GM18507 (cell line): Measurements from ENCODE around the gene ANTXR2.

Source experiments
- DNase-seq: peaks from one replicate; pipeline ENCODE4 v3.0.0; 2011; ENCODE audit warnings: low read depth; ENCODE audit not compliant: insufficient read length; ENCODE audit errors: extremely low spot score
- FAIRE-seq: peaks from 2 replicates; lab custom pipeline; 2011; peaks lifted over from hg19 to GRCh38; lab: Jason Lieb, UNC

Gene ANTXR2

DNA sequence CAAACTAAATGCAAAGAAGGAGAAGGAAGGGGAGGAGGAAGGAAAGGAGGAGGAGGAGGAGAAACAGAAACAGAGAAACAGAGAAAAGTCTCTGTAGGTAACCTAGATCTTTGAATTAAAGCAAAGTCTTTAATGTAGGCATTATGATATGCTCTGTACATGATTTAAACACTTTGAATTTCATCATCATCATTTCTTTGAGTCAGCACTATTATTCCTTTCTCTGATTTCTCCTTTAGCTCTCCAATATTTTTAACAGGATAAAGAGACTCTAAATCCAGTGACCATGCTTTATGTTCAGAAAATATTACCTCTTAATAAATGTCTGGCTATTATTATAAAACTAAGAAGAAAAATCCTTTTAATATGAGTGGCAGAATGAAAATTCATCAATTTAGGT lies 124.3 kb downstream of the ANTXR2 start:
- DNase-seq: no peak
- FAIRE-seq: no peak

DNA sequence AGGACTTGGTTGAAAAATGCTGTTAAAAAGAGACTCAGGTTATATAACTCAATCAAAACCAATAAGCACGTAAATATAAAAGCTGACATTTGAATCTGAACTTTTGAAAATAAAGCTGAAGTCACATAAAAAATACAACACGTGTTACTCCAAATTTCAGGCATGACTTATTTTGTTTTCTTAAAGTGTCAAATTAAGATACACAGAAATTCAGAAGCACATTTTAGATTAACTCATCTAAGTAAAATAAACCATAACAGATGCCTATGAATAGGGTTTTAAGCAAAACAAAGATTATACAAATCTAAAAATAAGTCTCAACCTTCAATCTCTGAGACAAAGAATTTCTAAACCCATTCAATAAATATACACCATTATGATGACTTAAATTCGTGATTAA lies 124.8 kb downstream of the ANTXR2 start:
- DNase-seq (no peak), FAIRE-seq (no peak)

GRCh38 chr4:79947386-79947785 lies 125.6 kb downstream of the ANTXR2 start:
- DNase-seq (no peak), FAIRE-seq (no peak)

GRCh38 chr4:79935274-79935673 lies 137.8 kb downstream of the ANTXR2 start:
- DNase-seq (no peak), FAIRE-seq (no peak)

- no peak for DNase-seq
- no peak for FAIRE-seq
Measured at GRCh38 chr4:79934660-79935059, 138.4 kb downstream of the ANTXR2 start.

GRCh38 chr4:79927931-79928330 lies 145.1 kb downstream of the ANTXR2 start:
- DNase-seq (no peak), FAIRE-seq (no peak)

GRCh38 chr4:79923281-79923680 lies 149.7 kb downstream of the ANTXR2 start:
- DNase-seq (no peak), FAIRE-seq (no peak)

- DNase-seq (no peak), FAIRE-seq (no peak)
Measured at GRCh38 chr4:79922011-79922410, 151.0 kb downstream of the ANTXR2 start.

DNA sequence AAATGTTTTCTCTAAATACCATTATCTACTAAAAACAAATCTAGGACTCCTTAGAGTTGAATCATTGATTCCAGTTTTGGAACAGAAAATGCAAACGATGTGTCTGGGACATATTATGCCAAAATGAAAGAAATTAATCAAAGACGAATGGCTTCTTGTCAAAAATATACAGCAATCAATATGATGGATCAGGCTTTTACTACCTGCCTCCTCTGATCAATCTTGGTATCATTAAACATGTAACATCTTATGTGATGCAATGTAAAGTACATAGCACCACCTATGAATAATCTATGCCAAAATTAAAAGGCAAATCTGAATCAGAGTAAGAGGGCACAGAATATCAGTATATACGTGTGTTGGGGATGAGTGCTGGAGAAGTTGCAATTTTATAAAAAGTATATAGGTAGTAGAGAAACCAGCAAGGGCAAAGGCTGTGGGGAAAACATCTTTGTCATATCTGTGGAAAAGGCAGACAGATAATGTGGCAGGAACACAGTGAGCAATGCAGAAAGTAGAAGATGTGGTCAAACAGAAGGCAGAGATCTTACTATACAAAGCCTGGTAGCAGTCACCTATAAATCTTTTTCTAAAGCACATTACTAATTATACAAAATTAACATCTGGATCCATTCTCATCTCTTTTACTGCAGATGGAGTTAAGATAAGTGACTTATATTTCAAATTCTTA lies 152.7 kb downstream of the ANTXR2 start:
- DNase-seq (no peak), FAIRE-seq (no peak)

GRCh38 chr4:79918292-79918691 lies 154.7 kb downstream of the ANTXR2 start:
- FAIRE-seq (no peak), DNase-seq (no peak)

DNA sequence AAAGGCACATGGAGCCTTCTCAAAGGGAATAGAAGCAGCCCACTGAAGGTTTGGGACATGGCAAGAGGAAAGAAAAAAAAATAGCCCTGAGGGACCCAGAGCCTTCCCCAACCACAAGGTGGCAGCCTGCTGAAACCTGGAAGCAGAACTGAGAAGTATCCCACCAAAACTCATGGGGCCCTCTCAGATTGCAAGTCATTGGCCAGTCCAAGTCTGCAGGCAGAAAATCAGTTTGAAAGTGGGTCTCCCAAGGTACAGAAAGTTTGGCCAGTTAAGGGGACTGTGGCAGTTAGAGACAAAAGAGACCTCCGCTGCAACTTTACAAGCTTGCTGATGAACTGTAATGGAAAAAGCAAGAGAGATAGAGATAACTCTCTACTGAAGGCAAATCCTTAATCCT lies 155.8 kb downstream of the ANTXR2 start:
- FAIRE-seq: peak; percentile 76
- DNase-seq: no peak

DNA sequence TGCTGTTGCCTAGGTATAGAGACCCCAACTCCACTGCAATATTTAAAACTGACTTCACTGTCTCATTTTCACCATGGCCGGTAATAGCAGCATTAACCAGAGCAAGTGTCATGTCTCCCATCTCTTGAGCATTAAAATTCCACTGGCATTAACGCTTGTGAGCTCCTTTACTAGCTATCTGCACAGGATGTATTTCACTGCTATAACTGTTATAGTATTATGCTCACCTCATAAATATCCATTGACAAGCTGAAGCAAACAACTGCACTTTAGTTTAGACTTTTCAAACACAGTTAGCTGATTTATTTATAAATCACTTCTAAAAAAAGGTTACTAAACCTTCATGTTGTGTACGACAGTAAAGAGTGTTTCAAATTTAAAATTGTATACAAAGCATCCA lies 157.8 kb downstream of the ANTXR2 start:
- FAIRE-seq: no peak
- no peak for DNase-seq

- FAIRE-seq (no peak), DNase-seq (no peak)
Measured at GRCh38 chr4:79913581-79913980, 159.4 kb downstream of the ANTXR2 start.

- FAIRE-seq (no peak), DNase-seq (no peak)
Measured at GRCh38 chr4:79907001-79907400, 166.0 kb downstream of the ANTXR2 start.

- DNase-seq: no peak
- FAIRE-seq: no peak
Measured at GRCh38 chr4:79906303-79906702, 166.7 kb downstream of the ANTXR2 start.

GRCh38 chr4:79905212-79905611 lies 167.8 kb downstream of the ANTXR2 start:
- DNase-seq (no peak), FAIRE-seq (no peak)

DNA sequence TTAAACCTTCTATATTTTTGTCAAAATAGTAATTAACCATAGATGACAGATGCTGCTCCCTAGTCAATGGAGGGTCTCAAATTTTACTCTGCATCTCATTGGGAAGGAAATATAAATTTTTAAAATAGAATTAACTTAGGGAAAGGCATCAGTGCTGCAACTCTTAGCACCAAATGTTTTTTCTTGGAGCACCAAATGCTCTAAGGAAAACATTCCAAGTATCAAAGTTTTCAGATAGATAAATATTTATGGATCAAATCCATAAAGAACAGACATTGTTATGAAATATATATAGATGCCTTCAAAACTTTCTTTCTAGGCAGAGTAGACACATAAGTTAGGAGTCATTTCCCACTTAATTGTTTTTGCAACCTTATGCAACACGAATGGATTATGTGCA lies 168.7 kb downstream of the ANTXR2 start:
- FAIRE-seq: no peak
- DNase-seq: no peak

DNA sequence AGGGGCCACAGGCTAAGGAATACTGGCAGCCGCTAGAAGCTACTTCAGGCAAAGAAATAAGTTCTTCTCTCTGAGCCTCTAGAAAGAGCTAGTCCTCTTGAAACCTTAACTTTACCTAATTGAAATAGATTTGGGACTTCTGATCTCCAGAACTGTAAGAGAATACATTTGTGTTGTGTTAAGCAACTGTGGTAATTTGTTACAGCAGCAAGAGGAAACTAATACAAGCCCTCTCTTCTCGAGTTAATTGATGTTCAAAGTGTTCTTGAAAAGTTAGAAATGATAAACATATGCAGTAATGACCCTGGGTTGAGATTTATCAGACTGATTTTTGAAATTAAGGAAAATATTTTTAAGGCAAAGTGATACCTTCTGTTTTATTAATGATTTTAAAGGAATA lies 172.8 kb downstream of the ANTXR2 start:
- DNase-seq (no peak), FAIRE-seq (no peak)

DNA sequence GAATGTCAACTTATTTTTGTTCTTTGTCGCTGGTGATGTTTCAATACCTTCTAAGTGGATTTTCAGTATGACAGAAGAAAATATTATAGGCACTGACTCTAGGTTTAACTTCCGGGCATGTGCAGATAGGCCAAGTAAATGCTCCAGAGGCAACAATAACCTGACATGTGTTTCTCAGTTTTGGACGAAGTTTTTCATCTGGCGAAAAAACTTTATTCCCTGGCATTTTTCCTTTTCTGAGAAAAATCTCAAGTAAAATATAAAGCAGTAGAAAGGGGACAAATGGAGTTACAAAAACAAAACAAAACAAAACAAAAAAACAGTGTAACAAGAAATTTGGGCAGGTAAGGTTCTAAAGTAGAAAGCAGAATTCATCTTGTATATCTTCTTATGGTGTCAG lies 173.5 kb downstream of the ANTXR2 start:
- DNase-seq (no peak), FAIRE-seq (no peak)

DNA sequence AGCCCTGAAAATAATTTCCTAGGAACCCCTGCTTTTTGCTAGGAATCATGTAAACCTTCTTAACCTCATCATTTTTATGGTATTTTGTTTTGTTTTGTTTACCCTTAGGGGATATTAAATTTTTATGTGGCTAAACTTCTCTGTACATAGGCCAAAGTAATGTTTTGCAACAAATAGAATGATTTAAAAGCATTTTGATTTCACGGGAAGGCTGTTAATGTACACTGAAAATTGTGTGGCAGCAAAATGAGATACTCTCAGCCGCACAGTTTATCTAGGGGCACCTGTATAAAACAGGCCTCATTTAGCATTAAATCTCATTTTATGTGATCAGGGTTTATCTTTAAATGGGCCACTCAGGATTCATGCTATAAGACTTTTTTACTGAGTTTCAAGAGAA lies 175.0 kb downstream of the ANTXR2 start:
- no peak for FAIRE-seq
- no peak for DNase-seq

DNA sequence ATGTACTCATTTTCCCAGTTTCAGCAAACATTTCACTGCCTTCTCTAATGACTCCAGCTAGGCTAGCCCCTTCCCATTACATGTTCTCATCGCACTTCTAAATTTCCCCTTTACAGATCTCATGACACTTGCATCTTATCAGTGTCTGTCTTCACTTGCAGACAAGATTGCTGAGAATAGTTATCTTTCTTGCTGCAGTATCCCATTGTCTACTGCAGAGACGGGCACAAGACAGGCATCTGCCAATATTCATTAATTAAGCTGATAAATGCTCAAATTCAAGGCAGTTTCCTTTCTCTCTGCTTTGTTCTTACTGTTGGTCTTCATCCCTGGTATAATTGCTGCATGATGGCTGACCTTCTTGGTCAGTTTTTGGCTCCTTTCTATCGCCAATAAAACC lies 175.9 kb downstream of the ANTXR2 start:
- FAIRE-seq (no peak), DNase-seq (no peak)

DNA sequence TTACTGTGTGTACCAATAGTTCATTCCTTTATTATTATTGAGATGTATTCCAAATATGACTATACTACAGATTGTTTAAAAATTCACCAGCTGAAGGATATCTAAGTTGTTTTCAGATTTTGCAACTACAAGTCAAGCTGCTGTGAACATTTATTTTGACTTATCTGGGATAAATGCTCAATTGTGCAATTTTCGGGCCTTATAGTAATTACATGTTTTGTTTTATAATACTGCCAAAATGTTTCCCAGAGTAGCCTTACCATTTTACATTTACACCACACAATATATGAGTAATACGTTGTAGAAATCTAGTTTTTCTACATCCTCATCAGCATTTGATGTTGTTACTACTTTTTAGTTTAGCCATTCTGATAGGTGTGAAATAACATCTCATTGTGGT lies 179.6 kb downstream of the ANTXR2 start:
- DNase-seq (no peak), FAIRE-seq (no peak)
